Activated naive CD8-positive, alpha-beta T cell treated with anti-CD3 and anti-CD28 coated beads, Interleukin-2, amount 50 U/mL, for 16 hours (primary cell): ENCODE results near the gene DTX4.

Experiments
- DNase-seq: peaks from one replicate; pipeline ENCODE4 v3.0.0-alpha.2; 2020; ENCODE audit warnings: low read depth, low spot score

Gene DTX4

GRCh38 chr11:59173080-59173963 lies 1.4 kb downstream of the DTX4 start:
- DNase-seq = no peak

GRCh38 chr11:59173964-59174663 lies 2.2 kb downstream of the DTX4 start:
- no peak for DNase-seq

- DNase-seq = no peak
Measured at GRCh38 chr11:59174664-59175033, 2.7 kb downstream of the DTX4 start.

GRCh38 chr11:59175091-59175501 lies 3.2 kb downstream of the DTX4 start:
- no peak for DNase-seq

- DNase-seq = no peak
Measured at GRCh38 chr11:59176330-59176729, 4.4 kb downstream of the DTX4 start.

- no peak for DNase-seq
Measured at GRCh38 chr11:59178402-59178801, 6.5 kb downstream of the DTX4 start.

GRCh38 chr11:59179121-59179520 lies 7.2 kb downstream of the DTX4 start:
- DNase-seq = no peak

GRCh38 chr11:59180168-59180776 lies 8.3 kb downstream of the DTX4 start:
- no peak for DNase-seq

GRCh38 chr11:59180907-59181306 lies 9.0 kb downstream of the DTX4 start:
- DNase-seq = no peak

GRCh38 chr11:59181746-59182456 lies 10.0 kb downstream of the DTX4 start:
- DNase-seq = no peak

GRCh38 chr11:59182457-59183151 lies 10.7 kb downstream of the DTX4 start:
- DNase-seq = no peak

GRCh38 chr11:59183771-59184170 lies 11.8 kb downstream of the DTX4 start:
- no peak for DNase-seq

GRCh38 chr11:59184691-59185339 lies 12.9 kb downstream of the DTX4 start:
- no peak for DNase-seq

- no peak for DNase-seq
Measured at GRCh38 chr11:59185386-59185945, 13.5 kb downstream of the DTX4 start.

- no peak for DNase-seq
Measured at GRCh38 chr11:59186130-59186594, 14.2 kb downstream of the DTX4 start.

GRCh38 chr11:59187035-59187434 lies 15.1 kb downstream of the DTX4 start:
- no peak for DNase-seq

GRCh38 chr11:59187587-59187986 lies 15.7 kb downstream of the DTX4 start:
- no peak for DNase-seq

GRCh38 chr11:59188954-59189353 lies 17.0 kb downstream of the DTX4 start:
- no peak for DNase-seq

- DNase-seq = no peak
Measured at GRCh38 chr11:59189986-59190385, 18.1 kb downstream of the DTX4 start.

- DNase-seq = no peak
Measured at GRCh38 chr11:59191095-59191494, 19.2 kb downstream of the DTX4 start.
